Effector memory CD8-positive, alpha-beta T cell (primary cell): ENCODE measurements around the gene ZNF232.
A peak's percentile ranks its signal among the peaks of the same experiment; 100 is the strongest.
"Not testable (repeated sequence)": the region's sequence is repeated elsewhere in the genome, so short reads cannot be mapped to it uniquely, and the experiment has no call there.

ENCODE experiments used
- ATAC-seq: fragments of 150-1000 bp; cut with Tn5 transposase; replicated peaks from 2 replicates; pipeline ENCODE4 v1.10.0; 2021; ENCODE audit warnings: mild to moderate bottlenecking, moderate library complexity
- DNase-seq, 3 experiments: peaks; one replicate each; pipeline ENCODE4 v3.0.0; 2021
- H3K27ac Mint-ChIP-seq, 2 donors: one replicate each; pipeline ENCODE4 v1.8.0; 2022; ENCODE audit warnings: mild to moderate bottlenecking in 2 of 2, mixed read lengths in 2 of 2, moderate library complexity in 2 of 2
- H3K27me3 Mint-ChIP-seq, 2 donors: one replicate each; pipeline ENCODE4 v1.8.0; 2022; ENCODE audit warnings: mixed read lengths in 2 of 2
- H3K36me3 Mint-ChIP-seq: one replicate; pipeline ENCODE4 v1.8.0; 2022; ENCODE audit warnings: mild to moderate bottlenecking, moderate library complexity, mixed read lengths; ENCODE audit not compliant: insufficient read depth
- H3K4me1 Mint-ChIP-seq, 2 donors: one replicate each; pipeline ENCODE4 v1.8.0; 2022; ENCODE audit warnings: low read depth in 2 of 2, mixed read lengths in 2 of 2
- H3K4me3 Mint-ChIP-seq, 2 donors: one replicate each; pipeline ENCODE4 v1.8.0; 2022; ENCODE audit warnings: mild to moderate bottlenecking in 2 of 2, mixed read lengths in 2 of 2, moderate library complexity in 2 of 2
- H3K9me3 Mint-ChIP-seq, 2 donors: one replicate each; pipeline ENCODE4 v1.8.0; 2022; ENCODE audit warnings: mixed read lengths in 2 of 2

ZNF232 gene

GRCh38 chr17:5099271-5099670, 12.4 kb downstream of the ZNF232 start:
- H3K4me1 Mint-ChIP-seq, result peaks cover 0 to 4% of the 10 kb centered on the region in 2 donors
- H3K27ac Mint-ChIP-seq, result no peak overlapping the region
- peaks cover 9 to 11% of the 10 kb centered on the region in 2 donors for H3K9me3 Mint-ChIP-seq
- ATAC-seq (no peak), DNase-seq (no peak)
- H3K4me3 Mint-ChIP-seq, result no peak overlapping the region
- no peaks in the 10 kb centered on the region for H3K36me3 Mint-ChIP-seq
- peaks cover 0 to 10% of the 10 kb centered on the region in 2 donors for H3K27me3 Mint-ChIP-seq

DNA sequence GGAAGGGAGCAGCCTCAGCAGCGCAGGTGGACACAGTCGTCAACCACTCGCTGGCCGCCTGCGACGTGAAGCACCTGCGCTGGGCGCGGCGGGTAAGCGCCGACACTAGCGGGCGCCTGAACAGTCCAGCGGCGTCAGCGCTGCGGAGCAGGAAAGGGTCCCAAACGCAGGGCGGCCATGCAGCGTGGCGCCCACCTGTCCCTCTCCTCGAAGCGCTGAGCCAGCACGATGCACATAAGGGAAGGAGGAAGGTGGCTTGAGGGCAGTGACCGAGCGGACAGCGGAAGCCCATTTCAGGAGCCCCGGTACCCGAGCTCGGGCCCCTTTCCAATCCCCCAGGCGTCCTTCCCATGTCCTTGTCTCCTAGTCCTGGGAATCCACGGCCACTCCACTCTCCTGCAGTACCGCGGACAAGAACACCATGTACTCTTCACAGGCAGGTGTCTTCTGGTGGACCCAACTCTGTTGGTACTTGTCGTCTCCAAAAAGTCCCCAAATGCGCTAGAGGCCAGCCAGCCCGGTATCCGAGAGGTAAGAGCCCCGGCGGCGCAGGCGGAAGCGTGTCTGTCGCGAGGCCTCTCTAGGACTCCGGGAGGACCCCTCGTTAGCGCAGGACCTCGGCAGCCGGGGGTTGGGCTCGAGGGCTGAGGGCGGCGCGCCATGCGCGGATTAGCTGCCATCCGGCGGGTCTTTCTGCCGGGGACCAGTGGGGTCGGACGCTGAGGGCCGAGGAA, 14.4 kb downstream of the ZNF232 start:
- H3K9me3 Mint-ChIP-seq, result peaks cover 14 to 18% of the 10 kb centered on the region in 2 donors
- H3K4me3 Mint-ChIP-seq, result peak overlapping the region; percentile 41 to 77
- DNase-seq (peak in 2 of 3 experiments; percentile 15 to 16), ATAC-seq (peak; percentile 70)
- peaks cover 0 to 10% of the 10 kb centered on the region in 2 donors for H3K27me3 Mint-ChIP-seq
- no peak overlapping the region for H3K27ac Mint-ChIP-seq
- H3K4me1 Mint-ChIP-seq, result peaks cover 0 to 4% of the 10 kb centered on the region in 2 donors
- no peaks in the 10 kb centered on the region for H3K36me3 Mint-ChIP-seq

- Mint-ChIP-seq H3K4me1 (peaks cover 0 to 4% of the 10 kb centered on the region in 2 donors), H3K27me3 (peaks cover 0 to 10% of the 10 kb centered on the region in 2 donors), H3K27ac (no peak overlapping the region), H3K9me3 (peaks cover 14 to 18% of the 10 kb centered on the region in 2 donors), H3K4me3 (peak overlapping the region; percentile 41 to 77), H3K36me3 (peaks cover under 1% of the 10 kb centered on the region)
- ATAC-seq (no peak), DNase-seq (no peak)
Measured at GRCh38 chr17:5096731-5097100, 15.0 kb downstream of the ZNF232 start.

DNA sequence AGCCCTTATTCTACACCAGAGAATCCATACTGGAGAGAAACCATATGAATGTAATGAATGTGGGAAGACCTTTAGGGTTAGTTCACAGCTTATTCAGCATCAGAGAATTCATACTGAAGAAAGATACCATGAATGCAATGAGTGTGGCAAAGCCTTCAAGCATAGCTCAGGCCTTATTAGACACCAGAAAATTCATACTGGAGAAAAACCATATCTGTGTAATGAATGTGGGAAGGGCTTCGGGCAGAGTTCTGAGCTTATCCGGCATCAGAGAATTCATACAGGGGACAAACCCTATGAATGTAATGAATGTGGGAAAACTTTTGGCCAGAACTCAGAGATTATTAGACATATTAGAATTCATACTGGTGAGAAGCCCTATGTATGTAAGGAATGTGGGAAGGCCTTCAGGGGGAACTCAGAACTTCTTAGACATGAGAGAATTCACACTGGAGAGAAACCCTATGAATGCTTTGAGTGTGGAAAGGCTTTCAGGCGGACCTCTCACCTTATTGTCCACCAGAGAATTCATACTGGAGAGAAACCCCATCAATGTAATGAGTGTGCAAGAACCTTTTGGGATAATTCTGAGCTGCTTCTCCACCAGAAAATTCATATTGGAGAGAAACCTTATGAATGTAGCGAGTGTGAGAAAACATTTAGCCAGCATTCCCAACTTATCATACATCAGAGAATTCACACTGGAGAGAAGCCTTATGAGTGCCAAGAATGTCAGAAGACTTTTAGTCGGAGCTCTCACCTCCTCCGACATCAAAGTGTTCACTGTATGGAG, 19.3 kb downstream of the ZNF232 start:
- Mint-ChIP-seq H3K36me3 (peaks cover 24% of the 10 kb centered on the region), H3K4me1 (peaks cover 0 to 3% of the 10 kb centered on the region in 2 donors), H3K27ac (no peak overlapping the region), H3K27me3 (no peaks in the 10 kb centered on the region), H3K4me3 (no peak overlapping the region), H3K9me3 (peaks cover 25 to 37% of the 10 kb centered on the region in 2 donors)
- ATAC-seq, result no peak
- no peak for DNase-seq

GRCh38 chr17:5080591-5080990, 31.1 kb downstream of the ZNF232 start:
- H3K4me3 Mint-ChIP-seq, result no peak overlapping the region
- DNase-seq, result no peak
- no peak for ATAC-seq
- peaks cover 11% of the 10 kb centered on the region for H3K36me3 Mint-ChIP-seq
- no peaks in the 10 kb centered on the region for H3K27me3 Mint-ChIP-seq
- H3K4me1 Mint-ChIP-seq, result peaks cover 20 to 27% of the 10 kb centered on the region in 2 donors
- peaks cover 0 to 6% of the 10 kb centered on the region in 2 donors for H3K9me3 Mint-ChIP-seq
- peak overlapping the region in 1 of 2 donors; percentile 4 for H3K27ac Mint-ChIP-seq

DNA sequence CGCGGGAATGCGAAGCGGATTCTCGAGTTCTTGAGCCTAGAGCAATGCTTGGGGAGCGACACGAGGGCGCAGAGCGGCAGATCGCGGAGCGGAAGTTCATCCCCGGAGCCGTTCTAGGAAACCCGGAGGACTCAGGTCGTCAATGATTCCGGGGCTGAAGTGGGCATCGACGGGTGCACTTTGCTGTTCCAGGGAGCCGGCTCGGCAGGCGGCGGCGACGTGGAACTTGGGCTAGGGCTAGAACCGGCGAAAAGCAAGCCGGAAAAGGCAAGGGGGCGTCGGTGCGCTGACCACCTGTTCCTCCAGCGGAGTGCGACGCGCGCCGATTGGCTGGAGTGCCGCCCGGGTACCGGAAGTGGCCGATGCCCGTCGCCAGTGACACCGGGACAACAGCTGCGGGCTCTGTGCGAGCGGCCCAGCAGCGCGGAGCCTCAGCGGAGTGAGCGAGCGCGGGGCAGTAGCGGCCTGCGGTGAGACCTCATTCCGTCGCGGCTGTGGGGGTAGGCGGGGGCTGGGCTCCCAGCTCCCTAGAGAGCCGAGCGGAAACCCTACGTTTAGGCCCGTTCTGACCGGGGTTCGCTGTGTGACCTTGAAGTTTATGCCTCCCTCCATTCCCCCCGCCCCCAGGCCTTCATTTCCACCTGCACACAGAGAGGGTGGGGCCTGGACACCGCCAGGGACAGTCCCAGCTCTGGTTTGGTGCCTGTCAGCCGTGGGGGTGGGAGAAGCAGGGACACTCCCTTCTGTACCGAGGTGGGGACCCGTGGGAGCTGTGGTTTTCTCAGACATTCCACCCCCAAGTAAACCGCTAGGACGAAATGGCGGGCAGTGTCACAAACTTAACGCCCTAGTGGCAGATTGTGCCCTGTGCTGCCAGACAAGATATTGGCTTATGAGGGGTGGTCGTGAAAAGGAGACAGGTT, 33.3 kb downstream of the ZNF232 start, which contains the start of gene ZFP3:
TSS of gene ZFP3 (plus strand) at position 362 of the 923 bp plus-strand sequence. CDS start 13,038 bp downstream, outside the sequence.
- ATAC-seq, result peak; percentile 78
- H3K36me3 Mint-ChIP-seq, result peaks cover 11% of the 10 kb centered on the region
- no peaks in the 10 kb centered on the region for H3K9me3 Mint-ChIP-seq
- H3K4me3 Mint-ChIP-seq, result peak within 1 kb of the TSS; percentile 83 to 89
- H3K27me3 Mint-ChIP-seq, result no peaks in the 10 kb centered on the region
- peak; percentile 53 to 59 (median 58) for DNase-seq
- H3K4me1 Mint-ChIP-seq, result peaks cover 17 to 27% of the 10 kb centered on the region in 2 donors
- H3K27ac Mint-ChIP-seq, result peak within 1 kb of the TSS; percentile 92 to 96

DNA sequence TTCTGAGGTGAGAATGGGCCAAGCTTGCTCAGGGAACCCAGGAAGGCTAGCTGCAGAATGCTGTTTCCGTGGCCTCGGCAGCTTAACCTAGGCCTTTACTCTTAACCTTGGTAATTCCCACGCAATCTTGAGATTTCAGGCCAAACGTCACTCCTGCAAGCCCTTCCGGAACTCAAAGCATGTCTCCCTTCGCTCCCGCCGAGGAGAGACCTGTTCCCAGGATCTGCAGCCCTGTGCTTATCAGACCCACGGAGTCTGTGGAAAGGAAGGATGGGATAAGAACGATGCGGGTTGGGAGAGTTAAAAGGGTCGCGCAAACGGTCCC, 33.9 kb downstream of the ZNF232 start:
- Mint-ChIP-seq H3K4me3 (peak overlapping the region; percentile 83 to 89), H3K27ac (peak overlapping the region; percentile 92 to 96), H3K36me3 (peaks cover 11% of the 10 kb centered on the region), H3K4me1 (peaks cover 17 to 27% of the 10 kb centered on the region in 2 donors), H3K27me3 (no peaks in the 10 kb centered on the region), H3K9me3 (no peaks in the 10 kb centered on the region)
- no peak for DNase-seq
- no peak for ATAC-seq

- not testable (repeated sequence) for ATAC-seq, H3K9me3 Mint-ChIP-seq, DNase-seq, H3K27me3 Mint-ChIP-seq
- Mint-ChIP-seq H3K27ac (peak overlapping the region in 1 of 2 donors; percentile 96), H3K36me3 (peaks cover 11% of the 10 kb centered on the region), H3K4me1 (peaks cover 17 to 27% of the 10 kb centered on the region in 2 donors), H3K4me3 (peak overlapping the region; percentile 83 to 89)
Measured at GRCh38 chr17:5077275-5077674, 34.4 kb downstream of the ZNF232 start.

- ATAC-seq, H3K9me3 Mint-ChIP-seq, H3K36me3 Mint-ChIP-seq, DNase-seq, H3K27me3 Mint-ChIP-seq, H3K4me3 Mint-ChIP-seq: not testable (repeated sequence)
- H3K4me1 Mint-ChIP-seq, result peaks cover 12 to 19% of the 10 kb centered on the region in 2 donors
- H3K27ac Mint-ChIP-seq, result peak overlapping the region in 1 of 2 donors; percentile 53
Measured at GRCh38 chr17:5075472-5075871, 36.2 kb downstream of the ZNF232 start.

DNA sequence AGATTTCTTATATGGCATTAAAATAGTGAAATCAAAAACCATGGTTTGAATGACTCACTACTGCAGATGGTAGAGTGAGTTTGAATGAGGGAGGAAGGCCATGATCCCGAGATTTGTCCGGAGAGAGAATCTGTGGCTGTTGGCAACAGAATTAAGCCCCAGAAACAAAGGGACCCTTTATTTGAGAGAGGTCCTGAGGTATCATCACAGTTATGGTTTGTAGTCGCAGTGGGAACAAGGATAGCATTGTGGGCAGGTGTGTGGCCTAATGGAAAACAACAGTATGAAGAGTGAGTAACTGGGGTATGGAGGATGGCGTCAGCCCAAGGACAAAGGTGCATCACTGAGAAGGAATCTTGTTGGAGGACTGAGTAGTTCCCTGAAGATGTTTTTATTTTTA, 42.0 kb downstream of the ZNF232 start:
- no peaks in the 10 kb centered on the region for H3K36me3 Mint-ChIP-seq
- H3K27ac Mint-ChIP-seq, result peak overlapping the region in 1 of 2 donors; percentile 36
- no peaks in the 10 kb centered on the region for H3K9me3 Mint-ChIP-seq
- no peaks in the 10 kb centered on the region for H3K4me1 Mint-ChIP-seq
- no peak overlapping the region for H3K4me3 Mint-ChIP-seq
- DNase-seq (no peak), ATAC-seq (no peak)
- peaks cover 0 to 6% of the 10 kb centered on the region in 2 donors for H3K27me3 Mint-ChIP-seq

DNA sequence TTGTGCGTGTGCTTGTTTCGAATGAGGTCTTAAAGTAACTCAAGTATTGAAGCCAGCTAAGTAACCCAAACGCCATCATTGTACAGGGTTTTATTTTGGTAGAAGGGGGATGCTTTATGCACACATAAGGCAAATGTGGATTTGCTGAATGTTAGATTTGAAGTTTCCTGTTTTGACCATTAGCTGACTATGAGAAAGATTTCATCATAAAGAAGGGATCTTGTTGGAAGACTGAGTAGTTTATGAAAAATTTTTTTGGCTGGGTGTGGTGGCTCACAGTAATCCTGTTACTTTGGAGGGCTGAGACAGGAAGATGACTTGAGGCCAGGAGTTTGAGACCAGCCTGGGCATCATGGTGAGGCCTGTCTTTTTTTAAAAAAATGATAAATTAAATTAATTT, 43.4 kb downstream of the ZNF232 start:
- Mint-ChIP-seq H3K4me3 (no peak overlapping the region), H3K36me3 (no peaks in the 10 kb centered on the region), H3K27ac (no peak overlapping the region), H3K9me3 (no peaks in the 10 kb centered on the region), H3K4me1 (no peaks in the 10 kb centered on the region), H3K27me3 (peaks cover 0 to 6% of the 10 kb centered on the region in 2 donors)
- no peak for DNase-seq
- no peak for ATAC-seq

DNA sequence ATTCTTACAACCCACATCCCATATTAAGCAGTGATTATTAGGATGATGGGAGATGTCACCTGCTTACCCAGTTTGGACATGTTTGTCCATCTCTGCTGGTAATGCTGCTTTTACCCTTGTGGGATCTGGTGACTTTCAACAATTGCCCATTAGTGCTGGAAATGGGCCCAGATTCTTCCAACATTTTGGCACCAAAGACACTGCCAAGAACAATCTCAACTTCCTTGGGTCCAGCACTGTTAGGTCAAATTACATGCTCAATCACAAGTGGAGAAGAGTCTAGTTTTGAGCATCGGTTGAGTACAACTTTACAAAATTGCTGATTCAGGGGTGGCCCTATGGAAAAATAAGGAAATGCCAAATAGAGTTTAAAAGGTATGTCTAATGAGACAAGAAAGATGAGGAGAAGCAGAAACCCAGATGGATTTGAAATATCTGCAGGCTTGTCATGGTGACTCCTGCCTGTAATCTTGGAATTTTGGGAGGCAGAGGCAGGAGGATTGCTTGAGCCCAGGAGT, 46.4 kb downstream of the ZNF232 start:
- Mint-ChIP-seq H3K36me3 (no peaks in the 10 kb centered on the region), H3K4me3 (no peak overlapping the region)
- DNase-seq, result no peak

More for the DNA sequence above, 46.4 kb downstream of the ZNF232 start:
- Mint-ChIP-seq H3K27me3 (peaks cover 0 to 6% of the 10 kb centered on the region in 2 donors), H3K27ac (no peak overlapping the region), H3K9me3 (no peaks in the 10 kb centered on the region), H3K4me1 (no peaks in the 10 kb centered on the region)
- ATAC-seq, result no peak
